HG03354 (cell line): ENCODE measurements around the gene ITPR3.

Experiments
- ATAC-seq: cut with Tn5 transposase; IDR thresholded peaks from one replicate; pipeline ENCODE4 v1.9.1; 2021; ENCODE audit warnings: mild to moderate bottlenecking; ENCODE audit not compliant: unreplicated experiment, poor library complexity, severe bottlenecking

Gene ITPR3

DNA sequence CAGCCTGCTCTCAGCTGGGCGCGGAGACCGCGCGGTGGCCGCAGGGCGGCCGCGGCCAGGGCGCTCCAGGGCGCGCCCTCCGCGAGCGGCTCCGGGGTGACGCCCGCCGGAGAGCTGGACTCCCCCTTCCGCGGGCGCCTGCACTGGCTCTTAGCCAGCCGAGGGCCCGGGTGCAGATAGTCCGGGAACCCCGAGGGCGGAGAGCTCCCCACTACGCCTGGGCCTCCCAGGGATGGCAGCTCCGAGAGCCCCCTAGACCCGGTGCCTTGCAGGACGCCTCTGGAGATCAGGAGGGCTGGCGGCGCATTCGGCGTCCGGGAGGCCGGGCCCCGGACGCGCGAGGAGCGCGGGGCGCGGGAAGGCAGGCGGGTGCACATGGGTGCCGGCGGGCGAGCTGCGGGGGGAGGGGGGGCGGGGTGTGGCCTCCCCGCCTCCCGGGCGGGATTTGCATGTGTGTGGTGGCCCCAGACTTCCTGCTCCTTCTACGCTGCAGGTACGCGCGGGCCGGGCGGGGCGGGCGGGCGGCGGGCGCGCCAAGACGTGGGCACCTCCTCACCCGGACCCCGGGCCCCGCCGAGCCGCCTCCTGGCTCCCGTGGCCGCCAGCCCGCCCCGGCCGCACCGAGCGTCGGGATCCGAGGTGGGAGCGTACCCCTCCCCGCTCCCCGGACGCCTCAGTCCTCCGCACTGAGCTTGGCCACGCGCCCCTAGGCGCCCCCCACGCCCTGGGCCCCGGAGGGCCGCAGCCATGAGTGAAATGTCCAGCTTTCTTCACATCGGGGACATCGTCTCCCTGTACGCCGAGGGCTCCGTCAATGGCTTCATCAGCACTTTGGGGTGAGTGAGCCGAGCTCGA lies at the start of gene ITPR3:
TSS of gene ITPR3 (plus strand) at position 467 of the 855 bp plus-strand sequence. CDS start at position 748, 281 bp downstream.
- ATAC-seq = peak; percentile 78

- no peak for ATAC-seq
These were observed 49.3 kb upstream of the ITPR3 start for GRCh38 chr6:33571637-33572316.

GRCh38 chr6:33575211-33575610 lies 45.9 kb upstream of the ITPR3 start:
- no peak for ATAC-seq

DNA sequence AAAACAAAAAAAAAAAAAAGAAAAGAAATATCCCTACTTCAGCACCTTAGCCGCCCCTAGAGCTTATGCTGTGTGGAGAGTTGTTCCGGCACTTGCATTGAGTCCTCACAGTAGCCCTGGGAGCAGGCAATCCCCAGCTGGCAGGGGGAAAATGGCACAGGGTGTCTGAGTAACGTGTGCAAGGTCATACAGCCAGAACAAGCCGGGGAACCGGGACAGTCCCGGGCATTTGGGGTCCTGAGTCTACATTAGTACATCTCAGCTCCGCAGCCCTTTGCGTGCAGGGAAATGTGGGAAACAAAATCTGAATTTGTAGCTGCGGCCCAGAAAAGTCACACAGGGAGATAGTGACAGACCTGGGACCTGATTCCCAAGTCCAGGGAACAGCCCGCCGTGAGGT lies 44.5 kb upstream of the ITPR3 start:
- ATAC-seq = no peak

DNA sequence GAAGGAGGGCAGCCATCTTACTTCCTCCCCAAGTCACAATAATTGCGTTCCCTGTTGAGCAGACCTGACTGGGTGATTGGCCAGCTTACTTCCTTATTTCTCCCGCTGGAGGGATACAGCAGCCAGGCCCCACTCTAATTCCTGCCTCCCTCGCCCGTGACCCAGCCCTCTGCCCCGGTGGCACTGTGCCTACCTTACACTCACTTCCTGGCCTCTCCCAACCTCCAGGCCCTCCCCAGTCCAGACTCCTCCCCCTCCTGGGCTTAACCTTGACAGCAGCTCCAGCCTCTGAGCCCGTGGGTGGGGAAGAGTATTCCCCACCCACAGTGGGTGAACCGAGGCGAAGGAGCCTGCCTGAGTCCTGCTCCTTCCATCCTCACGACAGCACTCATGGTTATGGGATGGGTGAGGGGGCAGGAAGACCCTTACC lies 44.0 kb upstream of the ITPR3 start:
- ATAC-seq = no peak

- ATAC-seq = no peak
These were observed 43.4 kb upstream of the ITPR3 start for GRCh38 chr6:33577718-33578117.

- ATAC-seq = no peak
These were observed 43.0 kb upstream of the ITPR3 start for GRCh38 chr6:33578164-33578563.

DNA sequence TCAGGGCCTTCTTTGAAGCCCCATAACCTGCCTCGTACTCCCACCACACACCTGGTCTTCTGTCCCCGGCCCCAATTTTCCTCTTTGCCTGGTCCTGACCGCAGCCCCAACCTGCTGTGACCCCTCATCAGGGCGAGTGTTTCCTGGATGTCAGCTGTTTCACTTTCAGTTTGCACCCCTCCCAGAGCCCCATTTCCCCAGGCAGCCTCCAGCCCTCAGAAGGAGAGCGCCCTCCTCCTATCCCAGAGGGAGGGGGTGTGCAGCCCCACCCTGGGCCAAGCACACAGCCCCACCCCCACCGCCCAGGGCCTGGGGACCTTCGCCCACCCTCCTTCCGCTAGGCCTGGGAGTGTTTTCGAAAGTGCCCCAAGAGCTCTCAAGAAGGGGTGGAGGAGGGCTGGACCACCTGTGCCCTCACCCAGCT lies 42.5 kb upstream of the ITPR3 start:
- no peak for ATAC-seq

GRCh38 chr6:33579828-33580714 lies 41.1 kb upstream of the ITPR3 start, which contains the start of gene BAK1:
Gene BAK1, minus strand, starts transcription at chr6:33580276. Its CDS starts 2,672 bp downstream, at chr6:33577604.
- ATAC-seq = peak; percentile 87

- no peak for ATAC-seq
These were observed 39.9 kb upstream of the ITPR3 start for GRCh38 chr6:33581186-33581585.

DNA sequence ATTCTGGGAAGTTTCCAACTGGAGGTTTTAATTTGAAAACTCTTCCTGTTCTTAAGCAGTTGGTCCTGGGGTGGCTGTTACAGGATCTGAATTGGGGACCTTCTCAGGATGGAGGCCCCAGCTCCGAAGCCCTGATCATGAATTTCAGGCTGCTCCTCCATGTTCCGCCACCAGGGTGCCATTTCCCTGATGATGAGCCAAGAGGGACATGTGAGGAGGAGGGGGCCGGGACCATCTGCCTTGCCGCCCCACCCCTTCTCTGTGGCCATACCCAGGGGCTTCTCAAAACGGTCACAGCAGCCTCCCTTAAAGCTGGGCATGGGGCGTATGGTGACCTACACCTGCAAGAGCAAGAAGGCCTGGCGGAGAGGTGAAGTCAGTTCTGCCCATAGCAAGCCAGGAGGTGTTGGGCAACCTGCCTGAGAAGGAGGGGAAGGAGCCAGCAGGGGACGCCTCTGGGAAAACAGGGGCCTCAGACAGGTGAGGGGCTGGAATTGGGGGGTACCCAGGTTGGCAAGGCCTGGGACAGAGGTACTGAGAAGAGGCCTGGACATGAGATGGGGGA lies 37.4 kb upstream of the ITPR3 start:
- ATAC-seq = no peak

GRCh38 chr6:33584700-33585402 lies 36.3 kb upstream of the ITPR3 start:
- ATAC-seq = no peak

DNA sequence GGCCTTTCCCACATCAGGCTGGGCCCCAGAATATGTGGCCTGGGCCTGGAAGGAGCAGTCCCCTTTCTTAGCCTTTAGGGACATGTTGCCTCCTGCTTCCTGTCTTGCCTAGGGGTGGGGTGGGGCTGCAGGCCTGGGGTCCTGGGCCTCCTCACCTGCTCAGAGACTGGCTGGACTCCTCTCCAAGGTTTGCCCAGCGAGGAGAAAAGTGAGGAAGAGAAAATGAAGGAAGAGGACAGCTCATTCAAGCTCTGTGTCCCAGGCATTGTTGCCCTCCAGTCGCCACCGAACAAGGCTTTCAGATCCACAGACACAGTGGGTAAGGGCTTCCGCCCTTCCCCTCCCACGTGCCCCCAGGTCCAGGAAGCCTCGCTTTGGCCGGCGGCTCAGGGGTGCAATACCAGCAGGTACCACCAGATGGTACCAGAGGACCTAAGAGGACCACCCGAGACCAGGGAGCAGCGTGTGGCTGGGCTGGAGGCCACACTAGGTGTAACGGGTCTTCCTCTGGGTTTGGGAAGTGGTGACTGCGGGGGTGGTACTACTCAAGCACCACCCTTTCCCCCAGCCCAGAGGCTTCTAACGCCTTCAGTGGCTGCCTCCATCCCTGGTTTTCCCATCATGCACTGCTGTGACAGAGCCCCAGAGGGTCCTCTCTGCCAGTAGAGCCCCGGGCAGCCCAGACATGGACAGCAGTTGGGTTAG lies 35.6 kb upstream of the ITPR3 start:
- peak; percentile 56 for ATAC-seq

DNA sequence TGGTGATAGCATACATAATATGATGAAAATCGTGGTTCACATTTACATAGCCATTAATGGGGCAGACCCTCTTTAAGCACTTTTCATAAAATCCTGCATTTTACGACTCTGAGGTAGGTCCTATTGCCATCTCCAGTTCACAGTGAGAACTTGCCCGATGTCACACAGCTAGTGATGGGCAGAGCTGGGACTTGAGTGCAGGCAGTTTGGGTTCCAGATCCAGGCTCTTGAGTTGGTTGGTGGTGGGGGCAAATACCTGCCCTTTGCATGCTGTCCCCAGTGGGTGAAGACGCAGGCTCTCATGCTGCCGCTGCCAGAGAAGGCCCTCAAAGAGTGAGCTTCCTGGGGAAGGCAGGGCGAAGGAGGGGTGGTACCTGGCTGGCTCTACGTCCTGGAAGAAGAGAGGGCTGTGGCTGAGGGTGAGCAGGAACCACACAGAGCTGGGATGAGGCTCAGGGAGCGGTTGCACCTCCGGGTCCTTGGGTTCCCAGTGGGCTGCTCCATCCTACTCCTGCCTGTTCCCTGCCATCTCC lies 34.9 kb upstream of the ITPR3 start:
- no peak for ATAC-seq

DNA sequence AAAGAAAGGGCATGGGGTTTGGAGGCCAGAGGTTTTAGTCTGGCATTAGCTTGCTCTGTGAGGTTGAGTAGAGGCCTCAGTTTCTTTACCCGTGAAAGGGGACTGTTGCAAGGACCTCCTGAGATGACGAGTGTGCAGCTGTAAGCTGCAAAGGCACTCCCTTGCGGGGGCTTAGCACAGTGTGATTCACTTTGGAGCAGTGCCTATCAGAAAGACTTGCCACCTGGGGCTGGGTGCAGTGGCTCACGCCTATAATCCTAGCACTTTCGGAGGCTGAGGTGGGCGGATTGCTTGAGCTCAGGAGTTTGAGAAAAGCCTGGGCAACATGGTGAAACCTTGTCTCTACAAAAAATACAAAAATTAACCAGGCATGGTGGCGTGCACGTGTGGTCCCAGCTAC lies 33.6 kb upstream of the ITPR3 start:
- ATAC-seq = no peak

DNA sequence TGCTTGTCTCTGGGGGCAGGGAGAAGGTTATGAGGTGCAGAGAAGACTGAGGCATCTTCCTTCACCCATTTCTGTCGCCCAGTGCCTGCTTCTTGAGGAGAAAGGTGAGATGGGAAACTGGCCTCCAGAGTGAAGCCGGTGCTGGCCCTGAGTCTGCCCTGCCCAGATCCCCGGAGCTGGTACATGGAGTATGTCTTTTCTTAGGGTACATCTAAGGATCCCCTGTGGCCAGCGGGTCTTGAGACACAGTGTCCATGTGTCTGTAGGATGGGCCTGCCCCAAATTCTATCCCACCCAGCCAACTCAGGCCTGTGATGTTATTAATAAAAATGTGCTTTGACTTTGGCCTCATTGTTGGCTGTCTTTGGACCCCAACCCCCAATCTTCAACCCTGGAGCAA lies 32.2 kb upstream of the ITPR3 start:
- no peak for ATAC-seq

- no peak for ATAC-seq
These were observed 31.8 kb upstream of the ITPR3 start for GRCh38 chr6:33589392-33589730.

DNA sequence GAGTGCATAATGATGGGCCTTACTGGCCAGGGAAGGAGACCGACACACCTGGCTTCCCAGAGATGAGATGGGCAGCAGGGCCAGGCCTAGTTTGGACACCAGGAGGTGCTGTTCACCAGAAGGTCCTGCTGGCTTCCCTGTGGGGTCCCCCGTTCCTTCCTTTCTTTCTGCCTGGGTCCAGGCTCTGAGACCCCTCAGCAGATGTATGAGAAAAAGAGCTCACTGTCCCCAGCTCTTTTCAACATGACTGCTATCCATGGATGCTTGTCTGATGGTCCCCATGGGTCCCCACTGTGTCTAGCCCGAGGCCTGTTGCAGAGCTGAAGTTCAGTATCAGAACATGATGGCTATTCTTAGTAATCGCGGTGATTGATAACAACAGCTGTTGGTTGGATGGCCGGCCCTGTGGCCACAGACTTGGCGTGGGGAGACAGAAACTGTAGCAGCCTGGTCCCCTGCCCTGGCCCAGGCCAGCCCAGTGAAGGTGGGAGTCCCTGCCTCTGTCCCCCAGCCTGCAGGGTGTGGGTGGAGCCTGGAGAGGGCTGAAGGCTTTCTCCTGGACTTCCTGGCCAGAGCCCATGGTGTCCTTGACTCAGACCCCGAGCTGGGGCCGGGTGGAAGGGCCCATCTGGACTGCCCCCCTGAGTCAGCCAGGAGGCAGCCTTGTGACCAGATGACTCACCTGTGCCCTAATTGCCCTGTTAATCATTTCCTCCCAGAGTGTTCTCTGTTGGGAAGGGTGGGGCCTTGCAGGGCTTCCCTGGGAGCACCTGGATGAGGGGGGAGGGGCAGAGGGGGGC lies 31.2 kb upstream of the ITPR3 start:
- peak; percentile 47 for ATAC-seq
